Thoracic aorta (tissue), 2 donors: ENCODE results near the gene EIF4E2. TPM values are rescaled to one million over a fixed set of nuclear protein-coding genes. Genes with fewer than 3 reads are reported as not detected.

ENCODE experiments used
- ATAC-seq: fragments of 150-250 bp; one replicate; pipeline ENCODE4 v1.8.0; 2017; ENCODE audit warnings: low read depth; ENCODE audit not compliant: insufficient number of reproducible peaks, low FRiP score
- DNase-seq: peaks from one replicate; pipeline ENCODE4 v3.0.0-alpha.2; 2020; ENCODE audit warnings: low spot score
- H3K27ac ChIP-seq, 2 donors: fragments of 200-600 bp; sonication (generic); 1 replicate in 1 of 2; 2 replicates in 1 of 2; pipeline ENCODE4 v1.5.1; 2016; ENCODE audit warnings: mild to moderate bottlenecking in 2 of 2, moderate library complexity in 2 of 2
- H3K27me3 ChIP-seq: fragments of 200-600 bp; sonication (generic); replicated peaks from 2 replicates; pipeline ENCODE4 v1.6.0; 2016; ENCODE audit warnings: mild to moderate bottlenecking; ENCODE audit not compliant: insufficient read depth
- H3K36me3 ChIP-seq: fragments of 200-600 bp; sonication (generic); one replicate; pipeline ENCODE4 v1.5.1; 2016
- H3K4me1 ChIP-seq, 2 donors: fragments of 200-600 bp; sonication (generic); 1 replicate in 1 of 2; 2 replicates in 1 of 2; pipeline versions ENCODE4 v1.5.1 to v1.6.0; 2016; ENCODE audit warnings: low read depth in 2 of 2, mild to moderate bottlenecking in 1 of 2; ENCODE audit not compliant: control insufficient read depth in 1 of 2
- H3K4me3 ChIP-seq: fragments of 200-600 bp; sonication (generic); 2 replicates; pipeline ENCODE4 v1.5.1; 2016; ENCODE audit warnings: mild to moderate bottlenecking
- H3K9me3 ChIP-seq: fragments of 200-600 bp; sonication (generic); 2 replicates; pipeline ENCODE4 v1.5.1; 2016
- total RNA-seq, 2 donors: library from RNA; depleted of rRNA; stranded (reverse); fragments of >200 nt; gene quantifications; one replicate each; pipeline versions ENCODE4 v1.1.0 to v1.2.3, GENCODE V29; 2016
- TF ChIP-seq, protein P1 (sequence below): fragments of 200-600 bp; sonication (generic); IDR thresholded peaks from one replicate; pipeline ENCODE4 v1.5.1; 2019; ENCODE audit warnings: antibody characterized with exemption

Gene EIF4E2
- total RNA-seq, 2 donors from 2014 or later: 42.2 to 51.1 TPM

DNA sequence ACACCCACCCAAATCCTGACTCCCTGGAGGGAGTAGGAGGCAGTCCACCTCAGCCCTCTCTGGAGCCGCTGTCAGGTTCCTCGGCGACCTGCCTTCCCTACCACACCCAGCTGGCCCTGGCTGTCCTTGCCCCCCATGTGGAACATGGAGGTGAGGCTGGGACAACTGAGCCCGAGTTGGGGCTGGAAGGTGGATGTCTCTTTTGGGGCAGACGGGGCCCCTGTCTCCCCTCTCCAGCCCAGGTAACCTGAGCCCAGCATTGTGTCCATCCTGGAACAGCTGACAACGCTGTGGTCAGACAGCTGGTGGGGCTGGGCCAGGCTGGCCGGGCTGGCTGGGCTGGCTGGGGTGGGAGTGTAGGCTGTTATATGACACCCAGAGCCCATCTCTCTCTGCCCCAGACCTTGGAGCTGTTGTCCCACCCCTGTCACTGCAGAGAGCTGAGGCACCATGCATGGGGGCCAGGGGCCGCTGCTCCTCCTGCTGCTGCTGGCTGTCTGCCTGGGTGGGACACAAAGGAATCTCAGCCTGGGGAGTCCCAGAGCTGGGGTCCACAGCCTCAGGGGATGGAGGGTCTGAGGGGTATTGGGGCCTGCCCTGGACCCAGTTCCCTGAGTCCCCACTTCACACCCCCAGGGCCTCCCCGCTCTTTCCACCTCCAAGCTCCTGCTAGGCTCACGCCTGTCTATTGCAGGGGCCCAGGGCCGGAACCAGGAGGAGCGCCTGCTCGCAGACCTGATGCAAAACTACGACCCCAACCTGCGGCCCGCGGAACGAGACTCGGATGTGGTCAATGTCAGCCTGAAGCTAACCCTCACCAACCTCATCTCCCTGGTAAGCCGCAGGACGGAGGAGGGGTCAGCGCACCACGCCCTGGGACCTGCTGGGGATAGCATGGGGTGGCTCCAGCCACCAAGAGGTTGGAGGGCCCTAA is 10.9 kb upstream of the EIF4E2 start, which contains the start of gene CHRNG:
Gene CHRNG, plus strand, starts transcription at position 395 of the 934 bp plus-strand sequence. Its CDS starts 56 bp downstream, at position 451.
- DNase-seq (no peak), ATAC-seq (no peak)
- Histone ChIP-seq H3K27ac (no peak within 1 kb of the TSS), H3K9me3 (peaks cover 3% of the 10 kb centered on the region), H3K27me3 (no peaks in the 10 kb centered on the region), H3K36me3 (no peaks in the 10 kb centered on the region), H3K4me1 (no peaks in the 10 kb centered on the region), H3K4me3 (no peak within 1 kb of the TSS)
- TF ChIP-seq, protein P1, sequence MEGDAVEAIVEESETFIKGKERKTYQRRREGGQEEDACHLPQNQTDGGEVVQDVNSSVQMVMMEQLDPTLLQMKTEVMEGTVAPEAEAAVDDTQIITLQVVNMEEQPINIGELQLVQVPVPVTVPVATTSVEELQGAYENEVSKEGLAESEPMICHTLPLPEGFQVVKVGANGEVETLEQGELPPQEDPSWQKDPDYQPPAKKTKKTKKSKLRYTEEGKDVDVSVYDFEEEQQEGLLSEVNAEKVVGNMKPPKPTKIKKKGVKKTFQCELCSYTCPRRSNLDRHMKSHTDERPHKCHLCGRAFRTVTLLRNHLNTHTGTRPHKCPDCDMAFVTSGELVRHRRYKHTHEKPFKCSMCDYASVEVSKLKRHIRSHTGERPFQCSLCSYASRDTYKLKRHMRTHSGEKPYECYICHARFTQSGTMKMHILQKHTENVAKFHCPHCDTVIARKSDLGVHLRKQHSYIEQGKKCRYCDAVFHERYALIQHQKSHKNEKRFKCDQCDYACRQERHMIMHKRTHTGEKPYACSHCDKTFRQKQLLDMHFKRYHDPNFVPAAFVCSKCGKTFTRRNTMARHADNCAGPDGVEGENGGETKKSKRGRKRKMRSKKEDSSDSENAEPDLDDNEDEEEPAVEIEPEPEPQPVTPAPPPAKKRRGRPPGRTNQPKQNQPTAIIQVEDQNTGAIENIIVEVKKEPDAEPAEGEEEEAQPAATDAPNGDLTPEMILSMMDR: no peak

DNA sequence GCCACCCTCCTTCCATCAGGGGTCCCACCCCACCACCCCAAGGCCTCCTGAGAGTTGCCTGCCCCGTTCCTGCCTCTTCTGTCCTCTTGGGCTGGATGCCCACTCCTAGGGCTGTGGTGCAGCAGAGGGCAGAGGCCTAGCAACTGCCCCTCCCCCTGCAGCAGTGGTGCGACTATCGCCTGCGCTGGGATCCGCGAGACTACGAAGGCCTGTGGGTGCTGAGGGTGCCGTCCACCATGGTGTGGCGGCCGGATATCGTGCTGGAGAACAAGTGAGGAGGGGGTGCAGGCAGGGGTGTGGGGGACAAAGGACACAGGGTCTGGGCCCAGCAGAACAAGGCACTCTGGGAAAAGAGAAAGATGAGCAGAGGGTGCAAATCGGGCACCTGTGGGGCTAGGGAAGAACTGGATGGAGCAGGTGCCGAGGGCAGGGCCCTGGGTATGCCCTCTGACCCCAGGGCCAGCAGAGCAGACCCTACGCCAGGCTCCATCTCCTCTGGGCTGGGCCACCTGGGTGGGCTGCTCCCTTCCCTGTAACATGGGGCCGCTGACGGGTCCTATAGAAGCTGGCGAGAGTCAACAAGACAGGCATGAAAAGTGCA is 9.9 kb upstream of the EIF4E2 start:
- Histone ChIP-seq H3K4me1 (no peaks in the 10 kb centered on the region), H3K4me3 (no peak overlapping the region), H3K27me3 (no peaks in the 10 kb centered on the region), H3K27ac (no peak overlapping the region), H3K36me3 (no peaks in the 10 kb centered on the region), H3K9me3 (peaks cover 3% of the 10 kb centered on the region)
- DNase-seq (no peak), ATAC-seq (no peak)
- TF ChIP-seq, protein P1: no peak

DNA sequence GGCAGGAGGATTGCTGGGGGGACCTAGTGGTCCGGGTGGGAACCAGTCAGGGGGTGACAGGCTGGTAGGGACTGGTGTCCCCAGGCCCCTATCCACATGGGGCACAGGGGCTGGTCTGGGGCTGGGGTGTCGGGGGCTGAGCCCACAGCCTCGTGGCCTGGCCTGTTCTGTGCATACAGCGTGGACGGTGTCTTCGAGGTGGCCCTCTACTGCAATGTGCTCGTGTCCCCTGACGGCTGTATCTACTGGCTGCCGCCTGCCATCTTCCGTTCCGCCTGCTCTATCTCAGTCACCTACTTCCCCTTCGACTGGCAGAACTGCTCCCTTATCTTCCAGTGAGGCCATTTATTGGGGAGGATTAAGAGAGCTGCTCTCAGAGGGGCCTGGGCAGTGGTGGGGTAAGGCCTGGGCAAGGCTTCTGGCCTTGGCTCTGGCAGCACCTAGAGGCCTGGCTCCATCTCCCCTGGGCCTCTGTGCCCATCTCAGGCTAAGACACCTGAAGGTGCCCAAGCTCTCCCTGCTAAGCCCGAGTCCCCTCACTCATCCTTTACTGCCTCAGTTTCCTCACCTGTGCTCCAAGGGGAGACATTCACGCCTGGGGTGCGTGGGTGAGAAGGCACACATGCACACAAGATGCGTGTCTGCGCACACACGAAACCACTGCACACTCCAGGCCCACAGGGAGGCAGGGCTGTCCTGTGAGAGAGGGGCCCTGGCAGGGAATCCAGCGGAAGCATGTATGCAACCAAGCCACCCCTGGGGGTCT is 9.1 kb upstream of the EIF4E2 start:
- Histone ChIP-seq H3K27me3 (no peaks in the 10 kb centered on the region), H3K4me3 (no peak overlapping the region), H3K36me3 (no peaks in the 10 kb centered on the region), H3K4me1 (no peaks in the 10 kb centered on the region), H3K9me3 (no peaks in the 10 kb centered on the region), H3K27ac (no peak overlapping the region)
- TF ChIP-seq, protein P1: no peak
- DNase-seq (no peak), ATAC-seq (no peak)

DNA sequence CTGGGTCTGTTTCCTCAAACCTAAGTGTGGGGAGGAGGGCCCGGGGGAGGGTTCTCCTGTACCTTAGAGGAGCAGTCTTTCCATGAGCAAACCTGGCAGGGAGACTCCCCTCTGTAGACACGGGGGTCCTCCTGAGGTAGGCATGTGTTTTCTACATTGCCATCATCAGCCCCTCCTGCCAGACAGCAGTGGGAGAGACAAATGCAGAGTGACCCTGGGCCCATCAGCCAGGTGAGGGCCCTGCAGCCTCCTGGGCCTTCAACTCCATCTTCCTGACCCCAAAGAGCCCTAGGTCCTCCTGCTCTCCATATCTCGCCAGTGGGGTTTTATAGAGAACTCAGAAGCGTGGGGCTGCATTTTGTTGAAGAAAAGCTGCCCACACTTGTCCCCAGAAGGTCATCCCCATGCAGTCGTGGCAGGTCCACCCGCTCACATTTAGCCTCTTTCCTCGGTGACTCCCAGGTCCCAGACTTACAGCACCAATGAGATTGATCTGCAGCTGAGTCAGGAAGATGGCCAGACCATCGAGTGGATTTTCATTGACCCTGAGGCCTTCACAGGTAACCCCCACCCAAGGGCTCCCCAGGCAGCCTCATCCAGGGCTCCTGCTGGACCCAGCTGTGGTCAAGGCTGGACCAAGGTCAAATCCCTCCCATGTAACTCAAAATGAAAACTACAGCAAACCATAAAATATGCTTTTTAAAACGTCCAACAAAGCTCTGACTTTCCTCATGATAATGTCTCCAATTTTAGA is 8.4 kb upstream of the EIF4E2 start:
- TF ChIP-seq, protein P1: no peak
- Histone ChIP-seq H3K27ac (no peak overlapping the region), H3K4me3 (no peak overlapping the region), H3K36me3 (no peaks in the 10 kb centered on the region), H3K9me3 (no peaks in the 10 kb centered on the region), H3K4me1 (no peaks in the 10 kb centered on the region), H3K27me3 (no peaks in the 10 kb centered on the region)
- DNase-seq (no peak), ATAC-seq (no peak)
